Calu3 (cell line): ENCODE results near the gene CAPN15. TPM values are rescaled to one million over a fixed set of nuclear protein-coding genes. Genes with fewer than 3 reads are reported as not detected.
"Not testable (repeated sequence)": the region's sequence is repeated elsewhere in the genome, so short reads cannot be mapped to it uniquely, and the experiment has no call there.

ENCODE experiments used
- Bru-seq: library from RNA; stranded (reverse); fragments of 400-500 nt; gene quantifications from one replicate; lab custom pipeline; 2021; lab: Mats Ljungman, UMichigan
- BruChase-seq, 2 experiments: library from RNA; stranded (reverse); fragments of 400-500 nt; gene quantifications; one replicate each; lab custom pipeline; 2021; lab: Mats Ljungman, UMichigan
- BruUV-seq: library from RNA; stranded (reverse); fragments of 400-500 nt; replicated peaks from 2 replicates; lab custom pipeline; 2021; lab: Mats Ljungman, UMichigan
- CTCF ChIA-PET: fragments of 300-600 bp; sonication (Branson Sonifier 250); formaldehyde crosslinking; loops from one replicate; lab custom pipeline; 2022; ENCODE audit warnings: antibody characterized with exemption; lab: Charles Lee
- DNase-seq: peaks from one replicate; pipeline ENCODE4 v3.0.0; 2022
- H3K27ac Mint-ChIP-seq: one replicate; pipeline ENCODE4 v1.8.0; 2022; ENCODE audit warnings: mixed read lengths; ENCODE audit not compliant: unreplicated experiment
- H3K27me3 Mint-ChIP-seq: one replicate; pipeline ENCODE4 v1.8.0; 2022; ENCODE audit warnings: mixed read lengths; ENCODE audit not compliant: unreplicated experiment
- H3K36me3 Mint-ChIP-seq: one replicate; pipeline ENCODE4 v1.8.0; 2022; ENCODE audit warnings: mild to moderate bottlenecking, moderate library complexity, mixed read lengths; ENCODE audit not compliant: insufficient read depth, unreplicated experiment
- H3K4me1 Mint-ChIP-seq: one replicate; pipeline ENCODE4 v1.8.0; 2022; ENCODE audit warnings: mild to moderate bottlenecking, low read depth, mixed read lengths; ENCODE audit not compliant: unreplicated experiment
- H3K4me3 Mint-ChIP-seq: one replicate; pipeline ENCODE4 v1.8.0; 2022; ENCODE audit warnings: mild to moderate bottlenecking, low read depth, moderate library complexity, mixed read lengths; ENCODE audit not compliant: unreplicated experiment
- H3K9me3 Mint-ChIP-seq: one replicate; pipeline ENCODE4 v1.8.0; 2022; ENCODE audit warnings: low read depth, mixed read lengths; ENCODE audit not compliant: unreplicated experiment
- CTCF ChIP-seq: fragments of 200-600 bp; IDR thresholded peaks from one replicate; pipeline ENCODE4 v1.8.0; 2022; ENCODE audit warnings: antibody characterized with exemption; ENCODE audit not compliant: unreplicated experiment
- intact Hi-C: fragments of 100-400 bp; cut with micrococcal nuclease; formaldehyde crosslinking; loops from one replicate; pipeline ENCODE4 v1.10.0; 2022; ENCODE audit not compliant: unreplicated experiment
- long read RNA-seq: library from polyadenylated mRNA; stranded (forward); transcript quantifications from one replicate; pipeline ENCODE4 v2.0.0, GENCODE V29; 2022
- total RNA-seq: library from RNA; stranded (reverse); gene quantifications from 2 replicates; pipeline ENCODE4 v1.2.3, GENCODE V29; 2022

CAPN15 gene
- total RNA-seq: 108 and 120 TPM in 2 replicates
- percentile 57 among the genes with signal in this experiment for Bru-seq, nascent RNA
- BruChase-seq, experiment 1, labeled RNA remaining after a 6-hour chase: percentile 87 among the genes with signal in this experiment
- percentile 90 among the genes with signal in this experiment for BruChase-seq, experiment 2, labeled RNA remaining after a 2-hour chase
- long read RNA-seq, full-length matches to known transcripts: 3 of 44 reads
- long read RNA-seq, partial matches to known transcripts: 10 of 44 reads
- long read RNA-seq, other reads (novel, unspliced or antisense): 31 of 44 reads

DNA sequence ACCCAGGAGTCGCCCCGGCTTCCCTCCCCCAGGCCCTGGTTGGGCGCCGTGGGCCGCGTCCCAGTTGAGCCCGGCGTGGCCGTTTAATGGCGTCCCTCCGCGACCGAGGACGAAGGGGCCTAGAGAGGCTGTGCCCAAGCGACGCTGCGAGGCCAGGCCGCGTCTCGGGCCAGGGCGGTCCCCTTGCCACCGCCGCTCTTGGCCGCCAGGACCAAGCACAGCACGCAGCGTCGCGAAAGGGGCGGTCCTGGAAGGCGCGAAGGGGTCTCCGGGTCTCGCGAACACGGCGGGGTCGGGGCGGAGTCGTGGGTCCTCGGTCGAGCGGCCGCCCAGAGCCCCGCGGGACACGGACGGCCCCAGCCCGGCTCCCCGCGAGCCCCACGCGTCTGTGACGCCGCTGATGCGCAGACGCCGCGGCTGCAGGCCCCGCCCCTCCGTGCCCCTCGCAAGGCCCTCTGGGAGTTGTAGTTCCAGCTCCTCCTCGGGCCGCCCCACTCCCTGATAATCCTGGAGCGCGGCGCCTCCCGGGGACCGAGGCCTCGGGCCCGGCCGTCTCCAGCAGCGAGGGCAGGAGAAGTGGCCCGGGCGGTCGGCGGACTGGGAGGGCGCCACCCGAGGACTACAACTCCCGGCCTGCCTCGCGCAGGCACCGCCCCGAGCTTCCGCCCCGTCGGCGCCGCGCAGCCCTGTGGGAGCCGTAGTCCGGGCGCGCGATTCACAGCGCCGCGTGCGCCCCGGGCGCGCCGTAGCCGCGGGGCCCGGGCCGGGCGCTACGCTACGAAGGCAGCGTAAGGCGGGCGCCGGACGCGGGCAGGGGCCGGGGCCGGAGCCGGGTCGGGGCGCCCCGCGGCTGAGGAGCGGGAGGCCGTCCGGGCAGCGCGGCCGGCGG, at the start of gene CAPN15:
CAPN15 (plus strand) TSS at position 698 of the 889 bp plus-strand sequence. CDS start 19,127 bp downstream, outside the sequence.
- Mint-ChIP-seq H3K4me1 (peaks cover 38% of the 10 kb centered on the region), H3K36me3 (peaks cover 77% of the 10 kb centered on the region), H3K9me3 (no peaks in the 10 kb centered on the region), H3K4me3 (peak within 1 kb of the TSS; percentile 92), H3K27ac (peak within 1 kb of the TSS; percentile 85), H3K27me3 (no peaks in the 10 kb centered on the region)
- intact Hi-C loops: loop anchor here (10.0 kb wide), 1 partner anchor 108 kb away; the partner anchor contains the start of genes METTL26 and WFIKKN1
- TF ChIP-seq CTCF: peak; percentile 45
- no TSS peak for BruUV-seq
- DNase-seq: peak; percentile 93
- CTCF ChIA-PET: interaction anchor here (0.5 to 0.8 kb wide), 4 partner anchors 55 to 611 kb away, joined by 3 read pairs; no protein-coding TSS in a partner anchor

GRCh38 chr16:478287-478686, 49.2 kb upstream of the CAPN15 start:
- intact Hi-C loops, DNase-seq, H3K36me3 Mint-ChIP-seq, H3K27me3 Mint-ChIP-seq, H3K4me3 Mint-ChIP-seq, H3K27ac Mint-ChIP-seq, H3K9me3 Mint-ChIP-seq, BruUV-seq: not testable (repeated sequence)
- H3K4me1 Mint-ChIP-seq: peaks cover 15% of the 10 kb centered on the region
- CTCF ChIA-PET: interaction anchor here (0.7 kb wide), 1 partner anchor 18 kb away, joined by 4 read pairs; no protein-coding TSS in a partner anchor

GRCh38 chr16:482468-483185, 44.9 kb upstream of the CAPN15 start:
- no TSS peak for BruUV-seq
- H3K4me3 Mint-ChIP-seq: no peak overlapping the region
- H3K27ac Mint-ChIP-seq: no peak overlapping the region
- H3K4me1 Mint-ChIP-seq: no peaks in the 10 kb centered on the region
- H3K36me3 Mint-ChIP-seq: peaks cover 1% of the 10 kb centered on the region
- CTCF ChIA-PET: interaction anchor here (1.5 kb wide), 1 partner anchor 10 kb away, joined by 3 read pairs; no protein-coding TSS in a partner anchor
- H3K9me3 Mint-ChIP-seq: no peaks in the 10 kb centered on the region
- no peaks in the 10 kb centered on the region for H3K27me3 Mint-ChIP-seq
- intact Hi-C loops: no loop called here
- DNase-seq: no peak
- no peak for TF ChIP-seq CTCF

GRCh38 chr16:483341-484075, 44.0 kb upstream of the CAPN15 start:
- CTCF ChIA-PET: interaction anchor here (1.5 kb wide), 1 partner anchor 11 kb away, joined by 3 read pairs; no protein-coding TSS in a partner anchor
- Mint-ChIP-seq H3K4me3 (no peak overlapping the region), H3K4me1 (no peaks in the 10 kb centered on the region), H3K27me3 (no peaks in the 10 kb centered on the region), H3K9me3 (no peaks in the 10 kb centered on the region), H3K27ac (no peak overlapping the region), H3K36me3 (peaks cover 5% of the 10 kb centered on the region)
- BruUV-seq: no TSS peak
- DNase-seq: no peak
- TF ChIP-seq CTCF: no peak
- intact Hi-C loops: no loop called here
